Trophoblast cell (in vitro differentiated cells and primary cell): ENCODE results near the gene RPL22L1.

Experiments used
- DNase-seq, 2 donors: peaks; one replicate each; pipeline ENCODE4 v3.0.0-alpha.2; 2016
- H2AFZ ChIP-seq: 2 replicates; pipeline ENCODE4 v1.6.1; 2013; ENCODE audit warnings: low read length, moderate library complexity, mild to moderate bottlenecking; ENCODE audit not compliant: insufficient read depth, poor library complexity
- H2AK5ac ChIP-seq: 2 replicates; pipeline ENCODE4 v1.6.1; 2013; ENCODE audit warnings: mild to moderate bottlenecking, low read length
- H2BK120ac ChIP-seq: 2 replicates; pipeline ENCODE4 v1.6.1; 2013; ENCODE audit warnings: low read length, mild to moderate bottlenecking, moderate library complexity; ENCODE audit not compliant: insufficient read depth, poor library complexity
- H2BK12ac ChIP-seq: 2 replicates; pipeline ENCODE4 v1.6.1; 2013; ENCODE audit warnings: mild to moderate bottlenecking, low read length, moderate library complexity
- H2BK5ac ChIP-seq: 2 replicates; pipeline ENCODE4 v1.6.1; 2013; ENCODE audit warnings: low read length, low read depth, moderate library complexity, mild to moderate bottlenecking; ENCODE audit not compliant: poor library complexity
- H3K14ac ChIP-seq: 2 replicates; pipeline ENCODE4 v1.6.1; 2013; ENCODE audit warnings: mild to moderate bottlenecking, low read length
- H3K18ac ChIP-seq: 2 replicates; pipeline ENCODE4 v1.6.1; 2013; ENCODE audit warnings: mild to moderate bottlenecking, low read length
- H3K23ac ChIP-seq: 2 replicates; pipeline ENCODE4 v1.6.1; 2013; ENCODE audit warnings: low read length
- H3K27ac ChIP-seq: 2 replicates; pipeline ENCODE4 v1.5.1; 2013; ENCODE audit warnings: low read depth, mild to moderate bottlenecking, inconsistent platforms, low read length, moderate library complexity
- H3K27me3 ChIP-seq: 2 replicates; pipeline ENCODE4 v1.6.1; 2013; ENCODE audit warnings: inconsistent platforms, mild to moderate bottlenecking, low read length, moderate library complexity; ENCODE audit not compliant: insufficient read depth
- H3K36me3 ChIP-seq, 2 experiments: 1 replicate in 1 of 2; 2 replicates in 1 of 2; pipeline ENCODE4 v1.6.1; 2013; ENCODE audit warnings: low read length in 2 of 2, mild to moderate bottlenecking in 2 of 2, moderate library complexity in 1 of 2; ENCODE audit not compliant: insufficient read depth in 2 of 2, control insufficient read depth in 1 of 2
- H3K4ac ChIP-seq: 2 replicates; pipeline ENCODE4 v1.6.1; 2013; ENCODE audit warnings: low read depth, mild to moderate bottlenecking, low read length, moderate library complexity
- H3K4me1 ChIP-seq, 2 experiments: 1 replicate in 1 of 2; 2 replicates in 1 of 2; pipeline ENCODE4 v1.6.1; 2013; ENCODE audit warnings: low read length in 2 of 2, mild to moderate bottlenecking in 2 of 2, moderate library complexity in 1 of 2; ENCODE audit not compliant: insufficient read depth in 2 of 2, control insufficient read depth in 1 of 2
- H3K4me2 ChIP-seq: 2 replicates; pipeline ENCODE4 v1.6.1; 2013; ENCODE audit warnings: inconsistent platforms, mild to moderate bottlenecking, low read length, moderate library complexity
- H3K4me3 ChIP-seq: 2 replicates; pipeline ENCODE4 v1.5.1; 2013; ENCODE audit warnings: mild to moderate bottlenecking, low read depth, low read length, inconsistent platforms
- H3K79me1 ChIP-seq: one replicate; pipeline ENCODE4 v1.6.1; 2013; ENCODE audit warnings: low read length
- H3K79me2 ChIP-seq: 2 replicates; pipeline ENCODE4 v1.6.1; 2013; ENCODE audit warnings: low read length, mild to moderate bottlenecking; ENCODE audit not compliant: control insufficient read depth, insufficient read depth, poor library complexity
- H3K9ac ChIP-seq: 2 replicates; pipeline ENCODE4 v1.6.1; 2013; ENCODE audit warnings: mild to moderate bottlenecking, low read length
- H3K9me3 ChIP-seq: 2 replicates; pipeline ENCODE4 v1.6.1; 2013; ENCODE audit warnings: low read depth, mild to moderate bottlenecking, control low read depth, inconsistent platforms, low read length; ENCODE audit not compliant: insufficient read depth
- H4K12ac ChIP-seq: 2 replicates; pipeline ENCODE4 v1.6.1; 2013; ENCODE audit warnings: low read depth, mild to moderate bottlenecking, low read length, moderate library complexity
- H4K8ac ChIP-seq: 2 replicates; pipeline ENCODE4 v1.6.1; 2013; ENCODE audit warnings: low read depth, mild to moderate bottlenecking, low read length, moderate library complexity
- H4K91ac ChIP-seq: one replicate; pipeline ENCODE4 v1.6.1; 2013; ENCODE audit warnings: low read depth, mild to moderate bottlenecking, low read length, moderate library complexity
- WGBS: extraction: QIAGEN DNeasy Blood & Tissue Kit; methylation state at CpG from one replicate; pipeline ENCODE4 v1.1.7; 2013; ENCODE audit warnings: missing lambda C conversion rate; ENCODE audit not compliant: insufficient read length, insufficient coverage; ENCODE audit errors: extremely low coverage; 5-methylcytosine and 5-hydroxymethylcytosine counted together

The RPL22L1 gene

GRCh38 chr3:170839518-170840100 is 30.4 kb downstream of the RPL22L1 start:
- no peak overlapping the region for H3K14ac ChIP-seq
- no peaks in the 10 kb centered on the region for H3K27me3 ChIP-seq
- H2AFZ ChIP-seq, result no peak overlapping the region
- no peak overlapping the region for H3K27ac ChIP-seq
- no peak overlapping the region for H2BK5ac ChIP-seq
- H3K23ac ChIP-seq, result no peak overlapping the region
- no peaks in the 10 kb centered on the region for H3K36me3 ChIP-seq
- H3K79me1 ChIP-seq, result no peaks in the 10 kb centered on the region
- H3K4me3 ChIP-seq, result no peak overlapping the region
- no peak overlapping the region for H2BK120ac ChIP-seq
- H3K18ac ChIP-seq, result no peak overlapping the region
- no peak overlapping the region for H2AK5ac ChIP-seq
- H2BK12ac ChIP-seq, result no peak overlapping the region
- DNase-seq, result peak; percentile 32 to 64
- H3K4me2 ChIP-seq, result no peak overlapping the region
- H4K91ac ChIP-seq, result no peak overlapping the region
- no peak overlapping the region for H4K12ac ChIP-seq
- H3K4me1 ChIP-seq, result no peaks in the 10 kb centered on the region
- no peaks in the 10 kb centered on the region for H3K9me3 ChIP-seq
- no peaks in the 10 kb centered on the region for H3K79me2 ChIP-seq
- WGBS, result no CpG with 5 or more reads among the region's 3 CpGs
- no peak overlapping the region for H4K8ac ChIP-seq
- no peak overlapping the region for H3K9ac ChIP-seq
- H3K4ac ChIP-seq, result no peak overlapping the region

- no peaks in the 10 kb centered on the region for H3K4me1 ChIP-seq
- no peak overlapping the region for H2BK12ac ChIP-seq
- H3K27me3 ChIP-seq, result no peaks in the 10 kb centered on the region
- no peak overlapping the region for H2BK120ac ChIP-seq
- no peak overlapping the region for H3K4ac ChIP-seq
- H3K14ac ChIP-seq, result no peak overlapping the region
- no peaks in the 10 kb centered on the region for H3K79me1 ChIP-seq
- H3K27ac ChIP-seq, result no peak overlapping the region
- H4K8ac ChIP-seq, result no peak overlapping the region
- no peak for DNase-seq
- no peaks in the 10 kb centered on the region for H3K36me3 ChIP-seq
- H2BK5ac ChIP-seq, result no peak overlapping the region
- H3K79me2 ChIP-seq, result no peaks in the 10 kb centered on the region
- H2AK5ac ChIP-seq, result no peak overlapping the region
- no peaks in the 10 kb centered on the region for H3K9me3 ChIP-seq
- WGBS, result no CpG with 5 or more reads among the region's 4 CpGs
- no peak overlapping the region for H2AFZ ChIP-seq
- no peak overlapping the region for H3K4me3 ChIP-seq
- H4K12ac ChIP-seq, result no peak overlapping the region
- no peak overlapping the region for H3K23ac ChIP-seq
- no peak overlapping the region for H4K91ac ChIP-seq
- H3K18ac ChIP-seq, result no peak overlapping the region
- H3K4me2 ChIP-seq, result no peak overlapping the region
- no peak overlapping the region for H3K9ac ChIP-seq
These were observed 33.5 kb downstream of the RPL22L1 start for GRCh38 chr3:170836491-170836890.

GRCh38 chr3:170835336-170835735 is 34.7 kb downstream of the RPL22L1 start:
- Histone ChIP-seq H2BK5ac (no peak overlapping the region), H3K4me3 (no peak overlapping the region), H4K8ac (no peak overlapping the region), H2BK12ac (no peak overlapping the region), H3K9me3 (no peaks in the 10 kb centered on the region), H4K12ac (no peak overlapping the region), H3K27ac (no peak overlapping the region), H3K79me1 (no peaks in the 10 kb centered on the region), H2AFZ (no peak overlapping the region), H3K14ac (no peak overlapping the region), H3K27me3 (no peaks in the 10 kb centered on the region), H3K36me3 (no peaks in the 10 kb centered on the region), H4K91ac (no peak overlapping the region), H3K9ac (no peak overlapping the region), H3K4ac (no peak overlapping the region), H3K23ac (no peak overlapping the region), H2AK5ac (no peak overlapping the region), H3K4me1 (no peaks in the 10 kb centered on the region), H3K18ac (no peak overlapping the region), H2BK120ac (no peak overlapping the region), H3K79me2 (no peaks in the 10 kb centered on the region), H3K4me2 (no peak overlapping the region)
- no peak for DNase-seq
- no CpG with 5 or more reads among the region's 3 CpGs for WGBS

GRCh38 chr3:170830580-170830979 is 39.4 kb downstream of the RPL22L1 start:
- H2BK12ac ChIP-seq, result no peak overlapping the region
- H3K36me3 ChIP-seq, result no peaks in the 10 kb centered on the region
- no peaks in the 10 kb centered on the region for H3K9me3 ChIP-seq

More at GRCh38 chr3:170830580-170830979, 39.4 kb downstream of the RPL22L1 start:
- H3K79me2 ChIP-seq, result no peaks in the 10 kb centered on the region
- no peak overlapping the region for H3K9ac ChIP-seq
- H3K27me3 ChIP-seq, result no peaks in the 10 kb centered on the region
- H3K79me1 ChIP-seq, result no peaks in the 10 kb centered on the region
- H2AFZ ChIP-seq, result no peak overlapping the region
- H3K4ac ChIP-seq, result no peak overlapping the region
- no peak overlapping the region for H4K12ac ChIP-seq
- DNase-seq, result no peak
- no peak overlapping the region for H3K4me3 ChIP-seq
- no peak overlapping the region for H3K18ac ChIP-seq
- no peak overlapping the region for H3K14ac ChIP-seq
- H2AK5ac ChIP-seq, result no peak overlapping the region
- no peak overlapping the region for H4K8ac ChIP-seq
- no peak overlapping the region for H4K91ac ChIP-seq
- H3K27ac ChIP-seq, result no peak overlapping the region
- H3K23ac ChIP-seq, result no peak overlapping the region
- no peak overlapping the region for H2BK5ac ChIP-seq
- H3K4me2 ChIP-seq, result no peak overlapping the region
- H2BK120ac ChIP-seq, result no peak overlapping the region
- no CpG with 5 or more reads among the region's 4 CpGs for WGBS
- no peaks in the 10 kb centered on the region for H3K4me1 ChIP-seq
